Cardiac muscle cell (in vitro differentiated cells and primary cell): ENCODE measurements around the gene SH3BP4. TPM values are rescaled to one million over a fixed set of nuclear protein-coding genes. Genes with fewer than 3 reads are reported as not detected.
A peak's percentile ranks its signal among the peaks of the same experiment; 100 is the strongest.

Experiments
- DNase-seq, 2 donors: peaks; one replicate each; pipeline versions ENCODE4 v3.0.0 to v3.0.0-alpha.2; 2010 to 2017; ENCODE audit warnings: low read depth in 1 of 2, low spot score in 1 of 2
- H3K27ac ChIP-seq: fragments of 200-600 bp; sonication (generic); 2 replicates; pipeline ENCODE4 v1.5.1; 2016
- H3K27me3 ChIP-seq: fragments of 200-600 bp; sonication (generic); 2 replicates; pipeline ENCODE4 v1.6.0; 2016; ENCODE audit warnings: control low read depth
- H3K36me3 ChIP-seq: fragments of 200-600 bp; sonication (generic); 2 replicates; pipeline ENCODE4 v1.5.1; 2016; ENCODE audit warnings: control low read depth
- H3K4me1 ChIP-seq: fragments of 200-600 bp; sonication (generic); 2 replicates; pipeline ENCODE4 v1.8.1; 2017; ENCODE audit warnings: low read depth, mild to moderate bottlenecking, mixed run types
- H3K4me3 ChIP-seq: fragments of 200-600 bp; sonication (generic); 2 replicates; pipeline ENCODE4 v1.5.1; 2016; ENCODE audit warnings: mild to moderate bottlenecking
- H3K9me3 ChIP-seq: fragments of 200-600 bp; sonication (generic); 2 replicates; pipeline ENCODE4 v1.5.1; 2017; ENCODE audit warnings: low read depth, mild to moderate bottlenecking, control low read depth
- polyA plus RNA-seq: library from polyadenylated mRNA; unstranded; fragments of >200 nt; fragmentation: Nextera tagmentation; extraction: Ambion mirVana; gene quantifications from 2 replicates; pipeline ENCODE4 v1.2.1, GENCODE V29; 2016
- total RNA-seq: library from RNA; depleted of rRNA; stranded (reverse); fragments of >200 nt; gene quantifications from 2 replicates; pipeline ENCODE4 v1.2.3, GENCODE V29; 2016
- TF ChIP-seq, protein P1 (sequence below): IDR thresholded peaks from 2 replicates; pipeline ENCODE4 v1.5.1; 2012; ENCODE audit warnings: low read depth, mild to moderate bottlenecking, low read length

Gene SH3BP4
- total and polyA plus RNA-seq, 2 experiments from 2014 or later, result 35.8 to 71.3 TPM

DNA sequence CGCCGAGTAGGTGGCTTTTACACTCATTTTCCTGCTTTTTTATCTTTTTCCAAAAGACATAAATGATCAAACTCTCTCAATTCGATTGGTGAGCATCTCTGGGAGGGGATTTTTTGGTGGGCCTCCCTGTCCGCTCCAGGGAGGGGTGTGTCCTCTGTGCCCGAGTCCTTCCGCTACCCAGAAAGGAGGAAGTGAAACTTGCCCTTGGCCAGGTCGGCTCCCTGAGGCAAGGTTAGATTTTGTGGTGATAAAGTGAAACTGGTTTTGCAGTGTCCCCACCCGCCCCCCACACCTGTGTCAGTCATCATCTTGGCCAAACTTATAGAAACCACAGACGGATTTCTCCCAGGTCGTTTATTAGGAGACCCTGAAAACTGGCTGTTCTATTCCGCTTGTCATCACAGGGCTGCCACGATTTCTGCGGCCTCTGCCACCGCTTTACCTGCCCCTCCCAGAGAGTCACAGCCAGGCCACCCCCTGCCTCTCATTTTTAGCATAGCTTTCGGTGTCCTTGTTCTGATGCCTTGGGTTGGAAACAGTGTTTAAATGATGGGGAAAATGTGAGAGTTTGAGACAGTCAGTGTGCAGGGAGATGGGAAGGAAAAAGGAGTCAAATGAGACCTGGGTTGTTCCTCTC, 93.6 kb downstream of the SH3BP4 start:
- no peak for DNase-seq
- TF ChIP-seq, protein P1, sequence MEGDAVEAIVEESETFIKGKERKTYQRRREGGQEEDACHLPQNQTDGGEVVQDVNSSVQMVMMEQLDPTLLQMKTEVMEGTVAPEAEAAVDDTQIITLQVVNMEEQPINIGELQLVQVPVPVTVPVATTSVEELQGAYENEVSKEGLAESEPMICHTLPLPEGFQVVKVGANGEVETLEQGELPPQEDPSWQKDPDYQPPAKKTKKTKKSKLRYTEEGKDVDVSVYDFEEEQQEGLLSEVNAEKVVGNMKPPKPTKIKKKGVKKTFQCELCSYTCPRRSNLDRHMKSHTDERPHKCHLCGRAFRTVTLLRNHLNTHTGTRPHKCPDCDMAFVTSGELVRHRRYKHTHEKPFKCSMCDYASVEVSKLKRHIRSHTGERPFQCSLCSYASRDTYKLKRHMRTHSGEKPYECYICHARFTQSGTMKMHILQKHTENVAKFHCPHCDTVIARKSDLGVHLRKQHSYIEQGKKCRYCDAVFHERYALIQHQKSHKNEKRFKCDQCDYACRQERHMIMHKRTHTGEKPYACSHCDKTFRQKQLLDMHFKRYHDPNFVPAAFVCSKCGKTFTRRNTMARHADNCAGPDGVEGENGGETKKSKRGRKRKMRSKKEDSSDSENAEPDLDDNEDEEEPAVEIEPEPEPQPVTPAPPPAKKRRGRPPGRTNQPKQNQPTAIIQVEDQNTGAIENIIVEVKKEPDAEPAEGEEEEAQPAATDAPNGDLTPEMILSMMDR, result no peak
- peaks cover 24% of the 10 kb centered on the region for H3K36me3 ChIP-seq

DNA sequence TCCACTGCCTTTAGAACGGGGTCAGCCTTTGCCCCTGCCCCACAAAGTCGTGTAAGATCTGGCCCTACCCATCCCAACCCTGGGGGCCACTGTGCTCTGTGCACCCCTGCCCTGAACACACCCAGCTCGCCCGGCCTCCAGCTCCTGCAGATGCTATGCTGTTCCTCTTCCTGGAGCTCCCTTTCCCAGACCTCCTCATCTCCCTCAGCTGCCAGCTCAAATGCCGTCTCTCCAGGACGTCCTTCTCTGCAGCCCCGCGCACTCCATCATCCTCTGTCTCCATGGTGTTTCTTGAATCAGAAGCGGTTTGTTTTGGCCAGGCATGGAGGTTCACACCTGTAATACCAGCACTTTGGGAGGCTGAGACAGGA, 94.1 kb downstream of the SH3BP4 start:
- no peak for DNase-seq

More for the DNA sequence above, 93.6 kb downstream of the SH3BP4 start:
- no peaks in the 10 kb centered on the region for H3K9me3 ChIP-seq
- H3K4me3 ChIP-seq, result no peak overlapping the region
- H3K27ac ChIP-seq, result no peak overlapping the region
- H3K27me3 ChIP-seq, result no peaks in the 10 kb centered on the region
- H3K4me1 ChIP-seq, result no peaks in the 10 kb centered on the region

DNA sequence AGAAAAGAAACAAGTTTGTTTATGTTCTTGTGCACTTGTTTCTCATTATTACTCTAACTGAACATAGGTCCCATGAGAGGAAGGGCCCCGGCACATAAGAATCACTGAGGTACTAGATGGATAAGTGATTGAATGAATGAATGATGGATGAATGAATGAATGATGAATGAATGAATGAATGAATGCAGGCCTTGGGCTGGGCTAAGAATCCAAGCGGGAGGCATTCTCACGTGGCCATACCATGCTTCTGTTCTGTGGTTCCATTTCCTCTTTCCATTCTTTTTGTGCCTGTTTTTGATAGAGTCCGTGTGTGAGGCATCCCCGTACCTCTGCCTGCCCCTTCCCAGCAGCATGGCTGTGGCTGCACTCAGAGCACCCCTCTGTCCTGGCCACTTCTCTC, 94.8 kb downstream of the SH3BP4 start:
- peaks cover 16% of the 10 kb centered on the region for H3K36me3 ChIP-seq
- no peaks in the 10 kb centered on the region for H3K9me3 ChIP-seq
- no peak for DNase-seq
- no peaks in the 10 kb centered on the region for H3K27me3 ChIP-seq
- no peak overlapping the region for H3K27ac ChIP-seq
- H3K4me3 ChIP-seq, result no peak overlapping the region
- TF ChIP-seq, protein P1, result no peak
- H3K4me1 ChIP-seq, result peaks cover 5% of the 10 kb centered on the region

More for the DNA sequence above, 94.1 kb downstream of the SH3BP4 start:
- Histone ChIP-seq H3K4me3 (no peak overlapping the region), H3K4me1 (peaks cover 4% of the 10 kb centered on the region), H3K9me3 (no peaks in the 10 kb centered on the region), H3K27ac (no peak overlapping the region), H3K27me3 (no peaks in the 10 kb centered on the region), H3K36me3 (peaks cover 21% of the 10 kb centered on the region)
- TF ChIP-seq, protein P1, result no peak

DNA sequence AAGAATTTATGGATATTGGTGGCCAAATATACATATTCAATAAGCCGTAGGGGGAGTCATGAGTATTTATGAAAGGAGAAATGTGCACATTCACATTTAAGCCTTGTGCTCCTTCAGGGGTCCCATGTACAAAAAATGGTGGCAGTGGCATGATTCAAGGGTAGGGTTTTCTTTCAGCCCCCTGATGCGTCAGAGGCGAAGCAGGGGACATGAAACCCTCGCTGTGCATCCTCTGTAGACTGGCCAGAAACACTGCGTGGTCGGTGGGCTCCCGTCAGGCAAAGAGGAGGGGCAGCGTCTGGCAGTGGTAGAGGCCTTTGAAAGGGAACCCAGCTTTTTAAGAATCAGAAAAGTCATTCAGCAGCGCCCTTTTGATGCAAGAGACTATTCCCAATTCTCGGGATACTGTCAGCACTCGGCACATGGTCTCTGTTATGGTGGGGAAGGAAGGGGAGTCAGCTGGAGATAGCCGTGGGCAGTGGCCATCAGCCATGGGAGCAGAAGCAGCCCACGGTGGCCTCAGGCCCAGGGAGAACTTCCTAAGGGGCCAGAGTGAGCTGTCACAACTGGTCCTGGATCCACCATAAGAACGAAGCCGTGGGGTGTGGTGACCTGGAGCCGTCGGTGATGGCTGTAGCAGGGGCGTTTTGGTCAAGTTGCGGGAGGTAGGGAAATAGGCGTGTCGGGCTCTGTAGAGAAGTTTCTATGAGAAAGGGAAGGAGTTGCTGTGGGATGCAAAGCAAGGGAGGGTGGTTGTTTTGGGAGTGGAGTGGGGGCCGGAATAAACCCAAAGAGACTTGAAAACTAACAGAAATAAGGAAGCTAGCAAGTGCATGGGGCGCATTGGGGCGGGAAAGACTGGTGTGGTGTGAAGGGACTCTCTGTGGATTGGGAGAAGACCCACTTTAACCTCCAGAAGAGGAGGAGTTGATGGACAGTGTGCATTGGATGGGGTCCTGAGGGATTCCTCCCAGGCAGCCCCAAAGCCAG, 95.6 kb downstream of the SH3BP4 start:
- Histone ChIP-seq H3K4me1 (peaks cover 5% of the 10 kb centered on the region), H3K4me3 (no peak overlapping the region), H3K27me3 (no peaks in the 10 kb centered on the region), H3K9me3 (no peaks in the 10 kb centered on the region), H3K36me3 (peaks cover 9% of the 10 kb centered on the region), H3K27ac (no peak overlapping the region)
- DNase-seq, result no peak
- TF ChIP-seq, protein P1, result no peak

DNA sequence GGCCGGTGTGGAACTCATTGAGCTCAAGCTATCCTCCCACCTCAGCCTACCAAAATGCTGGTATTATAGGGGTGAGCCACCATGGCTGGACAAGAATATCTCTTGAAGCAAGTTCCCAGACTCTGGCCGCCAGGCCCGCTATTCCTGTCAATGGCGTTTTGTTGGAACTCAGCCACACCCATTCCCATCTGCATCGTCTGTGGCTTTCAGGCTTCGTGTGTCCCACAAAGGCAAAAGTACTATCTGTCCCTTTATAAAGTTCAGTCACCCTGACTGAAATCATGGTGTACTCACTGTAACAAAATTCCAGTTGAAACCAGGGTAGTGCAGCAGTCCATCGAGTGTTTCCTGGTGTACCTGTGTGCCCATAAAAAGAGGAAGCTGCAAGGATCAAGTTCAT, 96.7 kb downstream of the SH3BP4 start:
- peaks cover 5% of the 10 kb centered on the region for H3K4me1 ChIP-seq
- TF ChIP-seq, protein P1, result no peak
- no peaks in the 10 kb centered on the region for H3K27me3 ChIP-seq
- peaks cover 18% of the 10 kb centered on the region for H3K36me3 ChIP-seq
- no peak for DNase-seq
- peak overlapping the region; percentile 32 for H3K27ac ChIP-seq
- H3K9me3 ChIP-seq, result no peaks in the 10 kb centered on the region
- H3K4me3 ChIP-seq, result no peak overlapping the region
